Nephron (organoid): ENCODE results near the gene GRIN3B.

Experiments
- H3K27ac Mint-ChIP-seq, 3 experiments: 2 replicates each; pipeline ENCODE4 v1.8.0; 2020; ENCODE audit warnings: mixed read lengths in 3 of 3, mild to moderate bottlenecking in 2 of 3, moderate library complexity in 1 of 3
- H3K27me3 Mint-ChIP-seq: 2 replicates; pipeline ENCODE4 v1.8.0; 2021; ENCODE audit warnings: low read depth, mild to moderate bottlenecking, moderate library complexity, mixed read lengths
- H3K36me3 Mint-ChIP-seq: 2 replicates; pipeline ENCODE4 v1.8.0; 2020; ENCODE audit warnings: low read depth, mixed read lengths
- H3K4me1 Mint-ChIP-seq: 2 replicates; pipeline ENCODE4 v1.8.0; 2020; ENCODE audit warnings: mixed read lengths
- H3K4me3 Mint-ChIP-seq, 3 experiments: 2 replicates each; pipeline ENCODE4 v1.8.0; 2020; ENCODE audit warnings: mild to moderate bottlenecking in 3 of 3, mixed read lengths in 3 of 3, moderate library complexity in 2 of 3
- H3K9me3 Mint-ChIP-seq: 2 replicates; pipeline ENCODE4 v1.8.0; 2020; ENCODE audit warnings: mixed read lengths
- CTCF ChIP-seq, 3 experiments: fragments of 200-600 bp; sonication (generic); IDR thresholded peaks; one replicate each; pipeline ENCODE4 v1.5.0; 2021; ENCODE audit warnings: antibody characterized with exemption in 3 of 3; ENCODE audit not compliant: unreplicated experiment in 3 of 3

The GRIN3B gene

DNA sequence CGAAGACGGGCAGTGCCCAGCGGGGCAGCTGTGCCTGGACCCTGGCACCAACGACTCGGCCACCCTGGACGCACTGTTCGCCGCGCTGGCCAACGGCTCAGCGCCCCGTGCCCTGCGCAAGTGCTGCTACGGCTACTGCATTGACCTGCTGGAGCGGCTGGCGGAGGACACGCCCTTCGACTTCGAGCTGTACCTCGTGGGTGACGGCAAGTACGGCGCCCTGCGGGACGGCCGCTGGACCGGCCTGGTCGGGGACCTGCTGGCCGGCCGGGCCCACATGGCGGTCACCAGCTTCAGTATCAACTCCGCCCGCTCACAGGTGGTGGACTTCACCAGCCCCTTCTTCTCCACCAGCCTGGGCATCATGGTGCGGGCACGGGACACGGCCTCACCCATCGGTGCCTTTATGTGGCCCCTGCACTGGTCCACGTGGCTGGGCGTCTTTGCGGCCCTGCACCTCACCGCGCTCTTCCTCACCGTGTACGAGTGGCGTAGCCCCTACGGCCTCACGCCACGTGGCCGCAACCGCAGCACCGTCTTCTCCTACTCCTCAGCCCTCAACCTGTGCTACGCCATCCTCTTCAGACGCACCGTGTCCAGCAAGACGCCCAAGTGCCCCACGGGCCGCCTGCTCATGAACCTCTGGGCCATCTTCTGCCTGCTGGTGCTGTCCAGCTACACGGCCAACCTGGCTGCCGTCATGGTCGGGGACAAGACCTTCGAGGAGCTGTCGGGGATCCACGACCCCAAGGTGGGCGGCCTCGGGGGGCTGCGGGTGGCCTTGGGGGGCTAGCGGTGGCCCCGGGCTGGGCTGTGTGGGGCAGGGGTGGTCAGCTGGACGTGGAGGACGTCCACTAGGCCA is 4.8 kb downstream of the GRIN3B start:
- Mint-ChIP-seq H3K4me3 (no peak overlapping the region), H3K27ac (no peak overlapping the region), H3K4me1 (no peaks in the 10 kb centered on the region), H3K27me3 (peaks cover 26% of the 10 kb centered on the region), H3K9me3 (no peaks in the 10 kb centered on the region), H3K36me3 (peaks cover 3% of the 10 kb centered on the region)
- no peak for TF ChIP-seq CTCF (IDR thresholded peaks at IDR 0.05; ENCODE audit: unreplicated experiment in 3 of 3)

GRCh38 chr19:1006711-1007398 is 6.6 kb downstream of the GRIN3B start:
- Mint-ChIP-seq H3K4me1 (no peaks in the 10 kb centered on the region), H3K27me3 (peaks cover 15% of the 10 kb centered on the region), H3K9me3 (no peaks in the 10 kb centered on the region), H3K36me3 (peaks cover 3% of the 10 kb centered on the region), H3K27ac (no peak overlapping the region), H3K4me3 (no peak overlapping the region)
- no peak for TF ChIP-seq CTCF (IDR thresholded peaks at IDR 0.05; ENCODE audit: unreplicated experiment in 3 of 3)

GRCh38 chr19:1007399-1008251 is 7.4 kb downstream of the GRIN3B start:
- no peak for TF ChIP-seq CTCF (IDR thresholded peaks at IDR 0.05; ENCODE audit: unreplicated experiment in 3 of 3)
- H3K27me3 Mint-ChIP-seq: peaks cover 9% of the 10 kb centered on the region
- H3K9me3 Mint-ChIP-seq: no peaks in the 10 kb centered on the region

DNA sequence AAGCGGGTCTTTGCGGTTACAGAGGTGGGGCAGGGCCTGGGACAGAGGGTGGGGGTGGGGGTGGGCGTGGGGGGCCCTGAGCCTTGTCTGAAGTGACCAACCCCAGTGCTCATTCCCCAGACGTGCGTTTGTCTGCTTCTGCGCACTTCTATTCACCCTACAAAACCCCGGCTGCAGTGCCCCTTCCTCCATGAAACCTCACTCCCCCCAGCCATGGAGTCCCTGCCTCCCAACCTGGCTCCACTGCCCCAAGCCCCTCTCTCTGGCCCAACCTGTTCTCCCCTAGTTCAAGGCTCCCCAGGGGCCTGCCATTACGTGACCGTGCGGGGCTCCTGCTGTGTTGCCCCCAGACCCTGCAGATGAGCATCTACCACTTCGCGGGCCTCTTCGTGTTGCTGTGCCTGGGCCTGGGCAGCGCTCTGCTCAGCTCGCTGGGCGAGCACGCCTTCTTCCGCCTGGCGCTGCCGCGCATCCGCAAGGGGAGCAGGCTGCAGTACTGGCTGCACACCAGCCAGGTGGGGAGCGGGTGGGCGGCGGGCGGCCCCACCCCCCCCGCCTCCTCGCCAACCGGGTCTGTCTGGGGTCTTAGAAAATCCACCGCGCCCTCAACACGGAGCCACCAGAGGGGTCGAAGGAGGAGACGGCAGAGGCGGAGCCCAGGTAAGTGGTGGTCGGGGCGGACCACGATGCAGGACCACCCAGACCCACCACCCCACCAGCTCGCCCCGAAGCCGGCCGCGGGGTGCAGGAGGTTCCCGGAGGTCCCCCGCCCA is 8.2 kb downstream of the GRIN3B start:
- H3K36me3 Mint-ChIP-seq: peaks cover 3% of the 10 kb centered on the region

More at GRCh38 chr19:1007399-1008251, 7.4 kb downstream of the GRIN3B start:
- Mint-ChIP-seq H3K36me3 (peaks cover 3% of the 10 kb centered on the region), H3K4me3 (no peak overlapping the region), H3K27ac (no peak overlapping the region), H3K4me1 (no peaks in the 10 kb centered on the region)

More for the DNA sequence above, 8.2 kb downstream of the GRIN3B start:
- Mint-ChIP-seq H3K27me3 (peaks cover 6% of the 10 kb centered on the region), H3K4me3 (no peak overlapping the region), H3K4me1 (no peaks in the 10 kb centered on the region), H3K9me3 (no peaks in the 10 kb centered on the region), H3K27ac (no peak overlapping the region)
- no peak for TF ChIP-seq CTCF (IDR thresholded peaks at IDR 0.05; ENCODE audit: unreplicated experiment in 3 of 3)
